Karpas-422 (cell line): ENCODE results near the gene HOATZ. TPM values are rescaled to one million over a fixed set of nuclear protein-coding genes. Genes with fewer than 3 reads are reported as not detected.

Experiments
- DNase-seq: peaks from one replicate; pipeline ENCODE4 v3.0.0-alpha.2; 2015
- H2AFZ ChIP-seq: fragments of 200-600 bp; sonication (generic); 2 replicates; pipeline ENCODE4 v1.6.1; 2014; ENCODE audit warnings: antibody characterized with exemption, low read length, mixed read lengths
- H3K27ac ChIP-seq: fragments of 200-600 bp; sonication (generic); 2 replicates; pipeline ENCODE4 v1.5.1; 2014; ENCODE audit warnings: mild to moderate bottlenecking, low read length, moderate library complexity
- H3K27me3 ChIP-seq: fragments of 200-600 bp; sonication (generic); 2 replicates; pipeline ENCODE4 v1.6.1; 2014; ENCODE audit warnings: low read length, mixed read lengths
- H3K36me3 ChIP-seq: fragments of 200-600 bp; sonication (generic); 2 replicates; pipeline ENCODE4 v1.6.1; 2014; ENCODE audit warnings: low read length, mixed read lengths; ENCODE audit not compliant: insufficient read depth
- H3K4me1 ChIP-seq: fragments of 200-600 bp; sonication (generic); 2 replicates; pipeline ENCODE4 v1.6.1; 2014; ENCODE audit warnings: mild to moderate bottlenecking, low read length, mixed read lengths
- H3K4me2 ChIP-seq: fragments of 200-600 bp; sonication (generic); 2 replicates; pipeline ENCODE4 v1.6.1; 2014; ENCODE audit warnings: low read length, low read depth, mild to moderate bottlenecking; ENCODE audit not compliant: poor library complexity, severe bottlenecking
- H3K4me3 ChIP-seq: fragments of 200-600 bp; sonication (generic); 2 replicates; pipeline ENCODE4 v1.5.1; 2014; ENCODE audit warnings: mild to moderate bottlenecking, antibody characterized with exemption, low read length, mixed read lengths
- H3K79me2 ChIP-seq: fragments of 200-600 bp; sonication (generic); 2 replicates; pipeline ENCODE4 v1.6.1; 2014; ENCODE audit warnings: mild to moderate bottlenecking, low read length, mixed read lengths
- H3K9ac ChIP-seq: fragments of 200-600 bp; sonication (generic); 2 replicates; pipeline ENCODE4 v1.6.0; 2014; ENCODE audit warnings: low read length
- H3K9me2 ChIP-seq: fragments of 200-600 bp; sonication (generic), shearing (Covaris generic); replicated peaks from 2 replicates; pipeline ENCODE4 v1.6.0; 2014; ENCODE audit warnings: mild to moderate bottlenecking, low read length, moderate library complexity; ENCODE audit not compliant: insufficient read depth
- H3K9me3 ChIP-seq: fragments of 300-700, 200-600 bp; sonication (generic); 2 replicates; pipeline ENCODE4 v1.6.1; 2014; ENCODE audit warnings: low read length, mixed read lengths
- H4K20me1 ChIP-seq: fragments of 200-600 bp; sonication (generic); 2 replicates; pipeline ENCODE4 v1.6.1; 2014; ENCODE audit warnings: mild to moderate bottlenecking, antibody characterized with exemption, low read length, low read depth; ENCODE audit not compliant: insufficient read depth
- total RNA-seq: library from RNA; depleted of rRNA; stranded (reverse); fragments of >200 nt; shearing (Covaris generic); gene quantifications from 2 replicates; pipeline ENCODE4 v1.2.3, GENCODE V29; 2014; ENCODE audit warnings: low replicate concordance

HOATZ gene
- total RNA-seq, 1 experiment from 2014 or later: not detected

DNA sequence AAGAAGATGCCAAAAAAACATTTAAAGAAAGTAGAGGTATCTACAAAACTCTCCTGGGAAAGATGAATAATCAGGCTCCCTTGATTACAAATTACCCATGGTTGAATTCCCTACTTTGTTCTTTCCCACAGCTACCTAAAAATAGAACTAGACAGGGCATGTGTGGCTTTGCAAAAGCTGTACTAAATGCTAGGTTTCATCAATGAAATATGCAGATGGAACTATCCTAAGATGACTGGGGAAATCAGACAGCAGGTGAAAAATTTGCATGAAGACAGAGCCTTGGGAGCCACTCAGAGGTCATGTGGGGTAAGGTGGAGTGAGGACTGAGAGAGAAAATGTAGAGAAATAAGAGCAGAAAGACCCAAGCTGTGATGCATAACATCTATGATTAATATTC, 40.7 kb downstream of the HOATZ start:
- no peaks in the 10 kb centered on the region; the same call in 1 of the 2 replicates for H3K36me3 ChIP-seq
- no peak overlapping the region for H3K27ac ChIP-seq
- no peak overlapping the region for H3K4me3 ChIP-seq
- peaks cover 16% of the 10 kb centered on the region; the same call in 1 of the 2 replicates for H3K27me3 ChIP-seq
- no peaks in the 10 kb centered on the region for H3K79me2 ChIP-seq
- H3K9me3 ChIP-seq: peaks cover 8% of the 10 kb centered on the region
- H3K9ac ChIP-seq: no peak overlapping the region
- peaks cover 4% of the 10 kb centered on the region for H3K4me1 ChIP-seq
- no peak overlapping the region for H2AFZ ChIP-seq
- H4K20me1 ChIP-seq: no peaks in the 10 kb centered on the region
- no peak for DNase-seq
- no peaks in the 10 kb centered on the region for H3K9me2 ChIP-seq
- no peak overlapping the region for H3K4me2 ChIP-seq

DNA sequence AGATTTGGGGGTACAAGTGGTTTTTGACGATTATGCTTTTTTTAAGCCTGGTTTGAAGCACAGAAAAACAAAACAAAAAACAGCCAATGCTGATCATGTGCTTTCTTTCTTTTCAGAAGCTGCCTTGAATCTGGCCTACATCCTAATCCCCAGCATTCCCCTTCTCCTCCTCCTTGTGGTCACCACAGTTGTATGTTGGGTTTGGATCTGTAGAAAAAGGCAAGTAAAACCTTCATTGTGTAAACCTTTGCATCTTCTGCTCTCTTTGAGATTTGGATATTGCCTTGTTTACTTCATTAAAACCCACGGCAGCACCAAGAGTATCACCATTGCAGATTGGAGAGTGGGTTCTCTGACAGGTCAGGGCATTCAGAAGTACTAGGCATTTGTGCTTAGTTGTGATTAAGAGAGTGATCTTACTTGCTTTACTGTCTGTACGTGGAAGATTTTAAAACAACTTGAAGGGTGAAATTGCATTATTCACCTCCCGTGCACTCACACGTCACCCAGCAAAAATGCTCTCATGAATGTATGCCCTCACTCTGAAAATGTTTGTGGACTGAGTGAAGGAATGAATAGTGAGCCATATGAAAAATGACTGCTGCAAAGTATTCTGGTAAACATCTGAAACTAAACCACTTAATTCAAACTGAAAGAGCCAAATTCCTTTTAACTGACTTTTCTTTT, 43.0 kb downstream of the HOATZ start:
- H3K36me3 ChIP-seq: no peaks in the 10 kb centered on the region; the same call in 1 of the 2 replicates
- H3K4me2 ChIP-seq: no peak overlapping the region
- H3K9me2 ChIP-seq: no peaks in the 10 kb centered on the region
- H3K4me1 ChIP-seq: no peaks in the 10 kb centered on the region
- no peak overlapping the region for H2AFZ ChIP-seq
- H3K27me3 ChIP-seq: peaks cover 10% of the 10 kb centered on the region; the same call in 1 of the 2 replicates
- no peak overlapping the region for H3K4me3 ChIP-seq
- no peaks in the 10 kb centered on the region for H3K79me2 ChIP-seq
- DNase-seq: no peak
- H3K9ac ChIP-seq: no peak overlapping the region
- no peaks in the 10 kb centered on the region for H4K20me1 ChIP-seq
- no peak overlapping the region for H3K27ac ChIP-seq
- peaks cover 8% of the 10 kb centered on the region for H3K9me3 ChIP-seq

DNA sequence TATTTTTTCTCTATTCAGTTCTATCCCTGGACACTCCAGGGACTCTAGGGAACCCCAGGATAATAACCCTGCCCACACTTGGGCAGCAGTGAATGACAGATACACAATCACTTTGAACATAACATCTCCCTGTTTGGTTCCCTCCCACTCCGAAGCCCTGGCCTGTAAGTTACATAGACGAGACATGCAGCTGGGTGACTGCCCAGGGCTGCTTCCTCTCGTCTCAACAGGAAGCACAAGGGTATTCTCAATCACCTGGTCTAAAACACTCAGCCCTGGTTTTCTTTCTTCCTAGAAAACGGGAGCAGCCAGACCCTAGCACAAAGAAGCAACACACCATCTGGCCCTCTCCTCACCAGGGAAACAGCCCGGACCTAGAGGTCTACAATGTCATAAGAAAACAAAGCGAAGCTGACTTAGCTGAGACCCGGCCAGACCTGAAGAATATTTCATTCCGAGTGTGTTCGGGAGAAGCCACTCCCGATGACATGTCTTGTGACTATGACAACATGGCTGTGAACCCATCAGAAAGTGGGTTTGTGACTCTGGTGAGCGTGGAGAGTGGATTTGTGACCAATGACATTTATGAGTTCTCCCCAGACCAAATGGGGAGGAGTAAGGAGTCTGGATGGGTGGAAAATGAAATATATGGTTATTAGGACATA, 45.4 kb downstream of the HOATZ start:
- Histone ChIP-seq H3K27ac (no peak overlapping the region), H3K27me3 (peaks cover 10% of the 10 kb centered on the region; the same call in 1 of the 2 replicates), H3K9me3 (peaks cover 8% of the 10 kb centered on the region), H3K4me2 (no peak overlapping the region), H3K79me2 (no peaks in the 10 kb centered on the region), H3K9me2 (no peaks in the 10 kb centered on the region), H3K36me3 (no peaks in the 10 kb centered on the region; the same call in 1 of the 2 replicates), H2AFZ (no peak overlapping the region), H3K4me3 (no peak overlapping the region), H4K20me1 (no peaks in the 10 kb centered on the region), H3K4me1 (no peaks in the 10 kb centered on the region), H3K9ac (no peak overlapping the region)
- DNase-seq: no peak

- no peak overlapping the region for H2AFZ ChIP-seq
- no peaks in the 10 kb centered on the region for H3K4me1 ChIP-seq
- H3K36me3 ChIP-seq: no peaks in the 10 kb centered on the region; the same call in 1 of the 2 replicates
- H3K4me2 ChIP-seq: no peak overlapping the region
- H3K9me3 ChIP-seq: peaks cover 6% of the 10 kb centered on the region
- no peaks in the 10 kb centered on the region for H3K79me2 ChIP-seq
- H3K9ac ChIP-seq: no peak overlapping the region
- peaks cover 8% of the 10 kb centered on the region; the same call in 1 of the 2 replicates for H3K27me3 ChIP-seq
- H4K20me1 ChIP-seq: no peaks in the 10 kb centered on the region
- H3K27ac ChIP-seq: no peak overlapping the region
- DNase-seq: no peak
- H3K4me3 ChIP-seq: no peak overlapping the region
- no peaks in the 10 kb centered on the region for H3K9me2 ChIP-seq
These were observed 46.2 kb downstream of the HOATZ start for GRCh38 chr11:111560800-111561199.

- no peak overlapping the region for H3K4me3 ChIP-seq
- H3K27me3 ChIP-seq: peaks cover 3% of the 10 kb centered on the region; the same call in 1 of the 2 replicates
- no peak overlapping the region for H3K4me2 ChIP-seq
- no peak overlapping the region for H2AFZ ChIP-seq
- H3K36me3 ChIP-seq: no peaks in the 10 kb centered on the region
- no peak for DNase-seq
- peaks cover under 1% of the 10 kb centered on the region for H3K9me3 ChIP-seq
- no peaks in the 10 kb centered on the region for H3K9me2 ChIP-seq
- H3K9ac ChIP-seq: no peak overlapping the region
- H3K79me2 ChIP-seq: no peaks in the 10 kb centered on the region
- no peaks in the 10 kb centered on the region for H4K20me1 ChIP-seq
- no peaks in the 10 kb centered on the region for H3K4me1 ChIP-seq
- no peak overlapping the region for H3K27ac ChIP-seq
These were observed 46.7 kb downstream of the HOATZ start for GRCh38 chr11:111561306-111561705.

GRCh38 chr11:111561791-111562325, 47.3 kb downstream of the HOATZ start:
- Histone ChIP-seq H3K79me2 (no peaks in the 10 kb centered on the region), H4K20me1 (no peaks in the 10 kb centered on the region), H3K9ac (no peak overlapping the region), H3K4me2 (no peak overlapping the region), H3K27me3 (no peaks in the 10 kb centered on the region; the same call in 1 of the 2 replicates), H3K9me3 (no peaks in the 10 kb centered on the region), H3K4me1 (no peaks in the 10 kb centered on the region), H3K4me3 (no peak overlapping the region), H3K9me2 (no peaks in the 10 kb centered on the region), H3K36me3 (no peaks in the 10 kb centered on the region), H2AFZ (no peak overlapping the region), H3K27ac (no peak overlapping the region)
- DNase-seq: no peak

DNA sequence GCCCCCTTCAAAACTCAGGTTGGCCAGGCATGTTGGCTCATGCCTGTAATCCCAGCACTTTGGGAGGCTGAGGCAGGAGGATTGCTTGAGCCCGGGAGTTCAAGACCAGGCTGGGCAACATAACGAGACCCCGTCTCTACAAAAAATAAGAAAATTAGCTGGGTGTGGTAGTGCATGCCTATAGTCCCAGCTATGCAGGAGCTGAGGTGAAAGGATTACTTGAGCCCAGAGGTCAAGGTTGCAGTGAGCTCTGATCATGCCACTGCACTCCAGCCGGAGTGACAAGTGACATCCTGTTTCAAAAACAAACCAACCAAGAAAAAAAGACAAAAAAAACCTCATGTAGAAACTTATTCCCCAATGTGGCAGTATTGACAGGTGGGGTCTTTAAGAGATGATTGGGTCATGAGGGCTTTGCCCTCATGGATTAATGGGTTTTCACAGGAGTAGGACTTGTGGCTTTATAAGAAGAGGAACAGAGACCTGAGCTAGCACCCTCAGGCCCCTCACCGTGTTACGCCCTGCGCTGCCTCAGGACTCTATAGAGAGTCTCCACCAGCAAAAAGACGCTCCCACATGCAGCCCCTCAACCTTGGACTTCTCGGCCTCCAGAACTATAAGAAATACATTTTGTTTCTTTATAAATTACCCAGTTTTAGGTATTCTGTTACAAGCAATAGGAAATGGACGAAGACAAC, 48.3 kb downstream of the HOATZ start:
- Histone ChIP-seq H3K9me3 (no peaks in the 10 kb centered on the region), H3K27me3 (no peaks in the 10 kb centered on the region), H3K4me2 (no peak overlapping the region), H3K36me3 (no peaks in the 10 kb centered on the region), H3K9me2 (no peaks in the 10 kb centered on the region), H3K4me1 (no peaks in the 10 kb centered on the region), H3K79me2 (no peaks in the 10 kb centered on the region), H2AFZ (no peak overlapping the region), H4K20me1 (no peaks in the 10 kb centered on the region), H3K4me3 (no peak overlapping the region), H3K27ac (no peak overlapping the region), H3K9ac (no peak overlapping the region)
- no peak for DNase-seq
